Fibroblast of the conjunctiva (primary cell): ENCODE measurements around the gene GMPR.
"Not testable (repeated sequence)": the region's sequence is repeated elsewhere in the genome, so short reads cannot be mapped to it uniquely, and the experiment has no call there.

Experiments
- DNase-seq: peaks from one replicate; pipeline ENCODE4 v3.0.0-alpha.2; 2010; ENCODE audit warnings: low read depth

The GMPR gene

DNA sequence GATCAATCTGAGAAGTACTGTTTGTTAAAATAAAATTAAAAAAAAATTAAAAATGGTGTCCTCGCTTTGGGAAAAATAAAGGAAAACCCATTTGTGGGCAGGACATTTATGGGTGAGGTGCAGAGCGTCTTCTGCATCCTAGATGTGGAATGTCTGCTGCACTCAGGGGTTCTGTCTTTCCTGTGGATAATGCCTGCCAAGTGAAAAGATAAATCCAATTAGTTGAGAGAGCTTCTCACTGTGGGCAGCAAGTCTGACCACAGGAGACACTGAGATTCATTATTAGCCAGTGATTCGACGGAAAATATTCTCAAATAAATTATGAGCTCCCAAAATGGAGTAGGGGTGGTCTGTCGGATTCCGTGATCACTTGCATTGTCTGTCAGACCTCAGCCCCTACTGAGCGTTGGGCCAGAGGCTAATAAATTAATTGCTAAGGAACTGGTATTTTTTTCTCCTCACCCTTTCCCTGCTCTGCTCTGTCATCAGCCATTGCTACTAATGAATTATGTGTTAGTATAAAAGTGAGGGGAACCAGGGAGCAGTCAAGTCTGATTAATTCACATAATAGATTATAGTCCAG is 10.0 kb downstream of the GMPR start:
- no peak for DNase-seq

GRCh38 chr6:16249971-16250370 is 11.6 kb downstream of the GMPR start:
- no peak for DNase-seq

DNA sequence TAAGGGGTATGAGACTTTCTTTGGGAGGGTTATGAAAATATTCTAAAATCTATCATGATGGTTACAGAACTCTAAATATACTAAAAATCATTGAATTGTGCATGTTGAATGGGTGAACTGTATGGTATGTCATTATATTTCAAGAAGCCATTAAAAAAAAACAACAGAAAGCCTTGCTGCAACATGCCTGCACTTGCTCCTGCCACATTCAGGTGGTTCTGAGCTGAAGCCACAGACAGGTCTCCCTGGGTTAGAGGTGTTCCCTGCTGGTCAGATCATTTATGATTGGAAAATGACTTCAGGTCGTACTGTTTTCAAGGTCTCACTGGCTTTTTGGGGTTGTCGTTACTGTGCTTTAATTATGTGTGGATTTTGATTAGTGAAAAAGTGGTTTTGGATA is 13.3 kb downstream of the GMPR start:
- no peak for DNase-seq

DNA sequence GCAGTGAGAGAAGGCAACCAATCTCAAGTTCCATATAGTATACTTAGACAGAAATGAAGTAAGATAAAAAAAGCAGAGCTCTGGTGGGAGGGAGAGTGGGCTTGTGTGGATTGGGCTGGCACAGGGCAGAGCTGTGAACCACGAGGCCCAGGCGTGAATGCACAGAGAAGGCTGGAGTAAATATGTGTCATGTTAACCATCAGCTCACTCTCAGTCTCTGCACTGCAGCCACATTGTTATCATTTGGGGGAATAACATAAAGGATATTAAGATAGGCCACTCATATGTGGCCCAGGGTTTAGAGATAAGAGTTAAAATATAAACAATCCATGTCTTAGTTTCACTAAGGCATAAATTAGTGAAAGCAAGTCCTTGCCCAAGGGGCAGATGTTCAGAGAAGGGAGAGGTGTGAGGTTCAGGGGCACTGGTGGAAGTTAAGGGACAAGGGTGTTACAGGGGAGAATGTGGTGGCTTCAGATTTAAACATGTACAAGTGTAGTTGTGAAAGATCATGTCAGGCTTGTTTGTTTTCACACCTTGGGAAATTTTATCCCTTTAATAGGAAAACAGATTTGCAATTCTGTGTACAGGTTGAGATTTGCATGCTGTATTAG is 14.4 kb downstream of the GMPR start:
- DNase-seq: no peak

GRCh38 chr6:16253399-16254144 is 15.2 kb downstream of the GMPR start:
- DNase-seq: no peak

GRCh38 chr6:16254535-16254934 is 16.1 kb downstream of the GMPR start:
- no peak for DNase-seq

DNA sequence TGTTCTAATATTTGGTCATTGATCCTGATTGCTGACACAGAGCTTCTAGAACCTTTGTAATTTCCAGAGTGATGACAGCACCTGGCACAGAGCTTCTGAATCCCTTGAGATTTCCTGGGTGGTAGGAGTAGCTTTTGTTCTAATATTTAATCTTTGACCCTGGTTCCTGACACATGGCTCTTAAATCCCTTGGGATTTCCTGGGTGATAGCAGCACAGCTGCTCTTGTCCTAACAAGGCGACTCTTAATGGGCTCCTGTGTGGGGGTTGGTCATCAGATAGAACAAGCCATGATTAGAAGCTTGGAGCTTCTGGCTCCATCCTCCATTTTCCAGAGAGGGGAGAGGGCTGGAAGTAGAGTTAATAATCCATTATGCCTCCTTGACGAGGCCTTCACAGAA is 18.4 kb downstream of the GMPR start:
- DNase-seq: no peak

DNA sequence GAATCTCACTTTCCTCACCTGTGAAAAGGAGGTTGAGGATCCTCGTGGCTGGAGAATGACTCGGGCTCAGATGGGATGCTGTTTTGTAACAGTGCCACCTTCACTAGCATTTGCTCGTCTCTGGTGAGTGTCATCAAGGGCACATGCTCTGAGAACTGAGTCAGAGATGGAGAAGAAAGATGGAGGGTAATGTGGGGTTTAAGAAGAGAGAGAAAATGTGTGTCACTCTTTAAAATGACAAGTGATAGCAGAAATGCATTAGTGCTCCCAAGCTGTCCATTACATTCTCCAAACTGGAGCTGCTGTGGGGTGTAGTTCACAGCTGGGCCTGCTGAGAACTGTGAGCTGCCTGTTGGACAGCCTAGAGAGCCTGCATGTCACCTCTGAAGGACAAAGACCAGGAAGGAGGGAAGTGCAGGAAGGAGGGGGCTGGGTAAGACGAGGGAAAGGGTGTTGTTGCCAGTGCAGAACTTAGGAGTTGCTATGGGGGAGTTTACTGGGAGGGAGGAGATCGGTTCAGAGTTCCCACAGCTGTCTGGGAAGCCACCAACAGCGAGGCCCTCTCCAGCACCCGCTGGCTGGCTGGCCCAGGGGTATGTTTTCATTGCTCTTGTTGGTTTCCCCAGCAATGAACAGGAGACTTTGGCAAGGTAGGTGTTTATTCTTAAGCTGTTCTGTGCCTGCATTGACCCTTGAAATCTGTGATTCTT is 19.8 kb downstream of the GMPR start:
- DNase-seq: no peak

DNA sequence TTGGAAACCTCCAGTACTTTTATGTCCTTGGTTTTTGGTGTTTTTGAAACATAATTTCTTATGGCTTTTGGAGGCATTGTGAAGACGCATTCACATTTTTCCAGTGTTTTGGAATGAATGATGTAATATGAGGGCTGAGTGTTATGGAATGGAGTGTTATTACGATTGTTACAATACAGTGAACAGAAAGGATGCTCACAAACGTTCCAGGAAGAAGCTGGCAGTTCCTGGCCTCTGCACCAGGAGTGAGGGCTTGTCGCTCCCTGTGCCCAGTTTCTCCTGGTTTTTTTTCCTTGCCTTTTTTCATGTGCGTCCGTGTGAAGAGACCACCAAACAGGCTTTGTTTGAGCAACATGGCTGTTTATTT is 20.3 kb downstream of the GMPR start:
- no peak for DNase-seq

DNA sequence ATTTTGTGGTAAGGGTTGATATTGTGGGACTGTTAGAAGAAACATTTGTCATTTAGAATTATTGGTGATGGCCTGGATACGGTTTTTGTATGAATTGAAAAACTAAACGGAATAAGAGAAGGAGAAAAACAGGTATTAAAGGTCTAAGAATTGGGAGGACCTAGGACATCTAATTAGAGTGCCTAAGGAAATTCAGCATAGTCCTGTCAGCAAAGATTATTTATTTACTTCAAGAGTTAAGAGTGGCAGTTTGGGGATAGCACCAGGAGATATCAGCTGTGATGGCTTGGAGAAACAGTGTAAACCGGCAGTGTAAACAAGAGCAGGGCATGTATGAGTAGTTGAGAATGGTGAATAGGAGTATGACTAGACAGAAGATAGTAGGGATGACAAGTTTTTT is 21.2 kb downstream of the GMPR start:
- not testable (repeated sequence) for DNase-seq

GRCh38 chr6:16260602-16261001 is 22.2 kb downstream of the GMPR start:
- not testable (repeated sequence) for DNase-seq

DNA sequence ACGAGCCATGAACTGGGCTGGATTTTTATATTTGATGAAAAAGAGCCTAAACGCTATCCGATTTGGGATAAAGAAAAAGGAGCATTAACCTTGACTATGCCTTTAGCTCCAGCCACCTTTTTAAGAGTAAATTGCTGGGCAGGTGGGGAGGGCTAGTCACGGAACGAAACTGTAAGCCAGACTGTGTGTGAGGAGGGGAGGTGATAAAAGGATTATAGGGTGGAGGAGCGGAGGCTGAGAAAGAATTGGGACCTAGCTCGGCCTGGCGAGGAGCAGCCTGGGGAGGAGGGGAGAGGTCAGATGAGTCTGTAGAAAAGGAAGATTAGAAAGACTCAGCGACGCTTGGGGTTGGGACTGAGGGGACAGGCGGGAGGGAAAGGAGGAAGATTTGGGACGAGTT is 24.4 kb downstream of the GMPR start:
- DNase-seq: not testable (repeated sequence)

DNA sequence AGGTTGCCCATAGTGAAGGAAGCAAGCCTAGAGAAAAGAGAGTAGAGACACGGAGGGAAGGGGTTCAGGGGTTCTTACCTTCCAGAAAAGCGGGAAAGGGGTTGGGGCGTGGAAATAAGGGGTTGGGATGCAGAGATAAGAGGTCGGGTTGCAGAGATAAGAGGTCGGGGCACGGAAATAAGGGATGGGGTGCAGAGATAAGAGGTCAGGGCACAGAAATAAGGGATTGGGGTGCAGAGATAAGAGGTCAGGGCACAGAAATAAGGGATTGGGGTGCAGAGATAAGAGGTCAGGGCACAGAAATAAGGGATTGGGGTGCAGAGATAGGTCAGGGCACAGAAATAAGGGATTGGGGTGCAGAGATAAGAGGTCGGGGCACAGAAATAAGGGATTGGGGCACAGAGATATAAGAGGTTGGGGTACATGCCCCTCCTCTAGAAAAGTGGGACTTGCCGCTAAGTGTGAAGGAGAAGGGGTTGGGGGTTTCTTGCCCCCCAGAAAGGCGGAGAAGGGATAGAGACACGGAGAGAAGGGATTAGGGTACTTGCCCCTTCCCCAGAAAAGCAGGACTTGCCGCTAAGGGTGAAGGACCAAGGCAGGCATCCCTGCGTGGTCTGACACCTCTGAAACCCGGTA is 25.2 kb downstream of the GMPR start:
- not testable (repeated sequence) for DNase-seq

DNA sequence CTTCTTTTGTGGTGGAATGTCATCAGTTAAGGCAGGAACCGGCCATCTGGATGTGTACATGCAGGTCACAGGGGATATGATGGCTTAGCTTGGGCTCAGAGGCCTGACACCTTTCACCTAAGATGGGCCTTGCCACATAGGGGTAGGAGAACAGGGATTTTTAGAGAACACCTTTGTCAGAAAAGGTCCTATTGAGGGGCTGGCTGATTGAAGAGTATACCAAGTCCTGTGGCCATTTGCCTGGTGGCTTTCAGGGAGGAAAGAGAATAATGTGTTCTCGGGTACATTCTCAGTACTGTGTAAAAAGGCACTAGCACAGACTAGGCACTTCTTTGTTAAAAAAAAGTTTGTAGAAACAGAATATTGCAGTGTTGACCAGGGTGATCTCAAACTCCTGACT is 26.4 kb downstream of the GMPR start:
- DNase-seq: no peak

GRCh38 chr6:16265351-16266341 is 27.3 kb downstream of the GMPR start:
- no peak for DNase-seq

GRCh38 chr6:16267428-16268263 is 29.3 kb downstream of the GMPR start:
- no peak for DNase-seq

GRCh38 chr6:16269442-16270070 is 31.2 kb downstream of the GMPR start:
- DNase-seq: not testable (repeated sequence)

- no peak for DNase-seq
Observed at GRCh38 chr6:16270178-16270794, 31.9 kb downstream of the GMPR start.

DNA sequence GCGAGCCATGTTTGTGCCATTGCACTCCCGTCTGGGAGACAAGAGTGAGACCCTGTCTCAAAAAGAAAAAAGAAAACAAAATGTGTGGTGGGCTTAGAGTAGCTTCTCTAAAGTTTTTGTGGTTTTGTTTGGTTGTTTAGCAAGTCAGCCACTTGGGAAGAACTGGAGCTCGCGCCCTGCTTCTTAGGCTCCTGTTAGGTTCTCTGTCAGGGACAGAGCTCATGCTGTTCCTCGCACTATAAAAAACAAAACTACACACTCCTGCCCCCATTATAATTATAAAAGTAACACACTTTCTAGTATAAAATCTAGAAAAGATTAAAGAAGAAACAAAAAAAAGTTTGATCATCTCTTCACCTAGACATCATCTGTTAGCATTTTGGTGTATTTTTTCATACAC is 33.0 kb downstream of the GMPR start:
- no peak for DNase-seq
